ENCODE measurements around the gene ADCY6.
A peak's percentile ranks its signal among the peaks of the same experiment; 100 is the strongest.
"Not testable (repeated sequence)": the region's sequence is repeated elsewhere in the genome, so short reads cannot be mapped to it uniquely, and the experiment has no call there.

The ADCY6 gene

GRCh38 chr12:48750215-48750614 lies 38.7 kb downstream of the ADCY6 start:
- no peak for DNase-seq

- DNase-seq, result no peak
Observed at GRCh38 chr12:48744251-48745008, 44.5 kb downstream of the ADCY6 start.

- no peak for DNase-seq
Observed at GRCh38 chr12:48739618-48740269, 49.1 kb downstream of the ADCY6 start.

- DNase-seq, result no peak
Observed at GRCh38 chr12:48736456-48736855, 52.4 kb downstream of the ADCY6 start.

GRCh38 chr12:48728807-48729206 lies 60.1 kb downstream of the ADCY6 start:
- DNase-seq, result no peak

- not testable (repeated sequence) for DNase-seq
Observed at GRCh38 chr12:48720737-48721136, 68.2 kb downstream of the ADCY6 start.

GRCh38 chr12:48720171-48720570 lies 68.7 kb downstream of the ADCY6 start:
- DNase-seq, result not testable (repeated sequence)

- not testable (repeated sequence) for DNase-seq
Observed at GRCh38 chr12:48719002-48719401, 69.9 kb downstream of the ADCY6 start.

GRCh38 chr12:48717252-48717695 lies 71.6 kb downstream of the ADCY6 start:
- DNase-seq, result no peak

GRCh38 chr12:48716493-48717251 lies 72.2 kb downstream of the ADCY6 start, which contains the start of gene CCNT1:
CCNT1 (minus strand) TSS chr12:48716707; CDS start chr12:48716675, 32 bp downstream.
- DNase-seq, result peak; percentile 100

Data from fibroblast of skin of abdomen (primary cell).